Nephron (organoid): ENCODE results near the gene TSEN54.

Experiments
- H3K27ac Mint-ChIP-seq, 3 experiments: 2 replicates each; pipeline ENCODE4 v1.8.0; 2020; ENCODE audit warnings: mixed read lengths in 3 of 3, mild to moderate bottlenecking in 2 of 3, moderate library complexity in 1 of 3
- H3K27me3 Mint-ChIP-seq: 2 replicates; pipeline ENCODE4 v1.8.0; 2021; ENCODE audit warnings: low read depth, mild to moderate bottlenecking, moderate library complexity, mixed read lengths
- H3K36me3 Mint-ChIP-seq: 2 replicates; pipeline ENCODE4 v1.8.0; 2020; ENCODE audit warnings: low read depth, mixed read lengths
- H3K4me1 Mint-ChIP-seq: 2 replicates; pipeline ENCODE4 v1.8.0; 2020; ENCODE audit warnings: mixed read lengths
- H3K4me3 Mint-ChIP-seq, 3 experiments: 2 replicates each; pipeline ENCODE4 v1.8.0; 2020; ENCODE audit warnings: mild to moderate bottlenecking in 3 of 3, mixed read lengths in 3 of 3, moderate library complexity in 2 of 3
- H3K9me3 Mint-ChIP-seq: 2 replicates; pipeline ENCODE4 v1.8.0; 2020; ENCODE audit warnings: mixed read lengths
- TF ChIP-seq, protein P1 (sequence below), 3 experiments: fragments of 200-600 bp; sonication (generic); IDR thresholded peaks; one replicate each; pipeline ENCODE4 v1.5.0; 2021; ENCODE audit warnings: antibody characterized with exemption in 3 of 3; ENCODE audit not compliant: unreplicated experiment in 3 of 3

The TSEN54 gene

DNA sequence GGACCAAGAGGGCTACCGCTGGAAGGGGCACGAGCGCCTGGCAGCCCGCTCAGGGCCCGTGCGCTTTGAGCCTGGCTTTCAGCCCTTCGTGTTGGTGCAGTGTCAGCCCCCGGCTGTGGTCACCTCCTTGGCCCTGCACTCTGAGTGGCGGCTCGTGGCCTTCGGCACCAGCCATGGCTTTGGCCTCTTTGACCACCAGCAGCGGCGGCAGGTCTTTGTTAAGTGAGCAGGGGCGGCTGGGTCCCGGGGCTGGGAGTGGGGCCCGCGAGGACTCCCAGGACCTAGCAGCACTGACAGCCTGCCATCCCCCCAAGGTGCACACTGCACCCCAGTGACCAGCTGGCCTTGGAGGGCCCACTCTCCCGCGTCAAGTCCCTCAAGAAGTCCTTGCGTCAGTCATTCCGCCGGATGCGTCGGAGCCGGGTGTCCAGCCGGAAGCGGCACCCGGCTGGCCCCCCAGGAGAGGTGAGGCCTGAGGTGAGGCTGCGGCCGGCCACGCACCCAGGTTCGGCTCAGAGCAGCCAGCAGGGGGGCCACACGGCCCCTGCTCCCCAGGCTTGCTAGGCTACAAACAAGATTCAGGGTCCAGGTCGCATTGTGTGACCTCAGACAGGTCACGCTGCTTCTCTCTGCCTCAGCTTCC lies 53.8 kb downstream of the TSEN54 start:
- Mint-ChIP-seq H3K4me1 (peaks cover 5% of the 10 kb centered on the region), H3K27me3 (no peaks in the 10 kb centered on the region), H3K4me3 (no peak overlapping the region), H3K27ac (no peak overlapping the region), H3K9me3 (no peaks in the 10 kb centered on the region), H3K36me3 (peaks cover 5% of the 10 kb centered on the region)
- TF ChIP-seq, protein P1, sequence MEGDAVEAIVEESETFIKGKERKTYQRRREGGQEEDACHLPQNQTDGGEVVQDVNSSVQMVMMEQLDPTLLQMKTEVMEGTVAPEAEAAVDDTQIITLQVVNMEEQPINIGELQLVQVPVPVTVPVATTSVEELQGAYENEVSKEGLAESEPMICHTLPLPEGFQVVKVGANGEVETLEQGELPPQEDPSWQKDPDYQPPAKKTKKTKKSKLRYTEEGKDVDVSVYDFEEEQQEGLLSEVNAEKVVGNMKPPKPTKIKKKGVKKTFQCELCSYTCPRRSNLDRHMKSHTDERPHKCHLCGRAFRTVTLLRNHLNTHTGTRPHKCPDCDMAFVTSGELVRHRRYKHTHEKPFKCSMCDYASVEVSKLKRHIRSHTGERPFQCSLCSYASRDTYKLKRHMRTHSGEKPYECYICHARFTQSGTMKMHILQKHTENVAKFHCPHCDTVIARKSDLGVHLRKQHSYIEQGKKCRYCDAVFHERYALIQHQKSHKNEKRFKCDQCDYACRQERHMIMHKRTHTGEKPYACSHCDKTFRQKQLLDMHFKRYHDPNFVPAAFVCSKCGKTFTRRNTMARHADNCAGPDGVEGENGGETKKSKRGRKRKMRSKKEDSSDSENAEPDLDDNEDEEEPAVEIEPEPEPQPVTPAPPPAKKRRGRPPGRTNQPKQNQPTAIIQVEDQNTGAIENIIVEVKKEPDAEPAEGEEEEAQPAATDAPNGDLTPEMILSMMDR (IDR thresholded peaks at IDR 0.05; ENCODE audit: unreplicated experiment in 3 of 3) = no peak

DNA sequence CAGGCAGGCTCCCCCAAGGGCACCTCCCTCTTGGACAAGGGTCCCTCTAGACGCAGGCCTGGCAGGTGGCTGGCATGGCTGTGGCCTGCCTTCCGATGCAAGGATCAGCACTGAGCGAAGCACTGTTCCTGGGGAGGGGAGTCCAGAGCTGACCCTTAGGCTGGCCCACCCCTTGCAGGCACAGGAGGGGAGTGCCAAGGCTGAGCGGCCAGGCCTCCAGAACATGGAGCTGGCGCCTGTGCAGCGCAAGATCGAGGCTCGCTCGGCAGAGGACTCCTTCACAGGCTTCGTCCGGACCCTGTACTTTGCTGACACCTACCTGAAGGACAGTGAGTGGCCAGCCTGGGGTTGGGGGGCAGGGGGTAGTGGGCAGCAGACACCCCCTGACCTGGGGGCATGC lies 54.4 kb downstream of the TSEN54 start:
- Mint-ChIP-seq H3K4me3 (no peak overlapping the region), H3K4me1 (peaks cover 5% of the 10 kb centered on the region), H3K27ac (no peak overlapping the region), H3K27me3 (no peaks in the 10 kb centered on the region), H3K36me3 (peaks cover 5% of the 10 kb centered on the region), H3K9me3 (no peaks in the 10 kb centered on the region)
- TF ChIP-seq, protein P1 (IDR thresholded peaks at IDR 0.05; ENCODE audit: unreplicated experiment in 3 of 3) = no peak

DNA sequence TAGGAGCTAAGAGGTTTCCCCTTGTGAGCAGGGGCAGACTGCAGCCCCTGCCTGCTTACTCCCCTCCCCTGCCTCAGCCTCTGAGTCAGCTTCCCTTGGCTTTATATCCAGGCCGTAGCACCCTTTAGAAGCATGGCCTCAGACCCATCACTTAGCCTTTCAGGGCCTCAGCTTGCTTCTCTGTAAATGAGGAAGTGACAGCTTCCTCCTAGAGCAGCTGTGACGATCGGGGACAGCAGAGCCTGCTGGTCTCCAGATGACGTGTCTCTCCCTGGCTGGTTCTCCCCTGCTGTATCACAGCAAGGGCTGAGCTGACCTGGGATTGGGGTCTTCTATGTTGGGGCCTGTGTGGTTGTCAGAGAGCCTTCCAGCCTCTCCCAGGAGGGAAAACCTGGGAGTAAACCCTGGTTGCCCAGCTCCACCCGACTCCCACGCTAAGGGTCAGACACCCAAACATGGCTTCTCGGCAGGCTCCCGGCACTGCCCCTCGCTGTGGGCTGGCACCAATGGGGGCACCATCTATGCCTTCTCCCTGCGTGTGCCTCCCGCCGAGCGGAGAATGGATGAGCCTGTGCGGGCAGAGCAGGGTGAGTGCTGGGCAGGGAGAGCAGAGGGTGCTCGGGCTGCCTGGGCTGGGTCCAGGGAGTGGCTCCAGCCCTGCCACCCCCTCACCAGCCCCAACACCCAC lies 55.0 kb downstream of the TSEN54 start:
- H3K4me1 Mint-ChIP-seq = peaks cover 5% of the 10 kb centered on the region
- no peak overlapping the region for H3K27ac Mint-ChIP-seq
- TF ChIP-seq, protein P1 (IDR thresholded peaks at IDR 0.05; ENCODE audit: unreplicated experiment in 3 of 3) = no peak
- no peaks in the 10 kb centered on the region for H3K27me3 Mint-ChIP-seq
- H3K4me3 Mint-ChIP-seq = no peak overlapping the region
- no peaks in the 10 kb centered on the region for H3K9me3 Mint-ChIP-seq
- peaks cover 5% of the 10 kb centered on the region for H3K36me3 Mint-ChIP-seq

DNA sequence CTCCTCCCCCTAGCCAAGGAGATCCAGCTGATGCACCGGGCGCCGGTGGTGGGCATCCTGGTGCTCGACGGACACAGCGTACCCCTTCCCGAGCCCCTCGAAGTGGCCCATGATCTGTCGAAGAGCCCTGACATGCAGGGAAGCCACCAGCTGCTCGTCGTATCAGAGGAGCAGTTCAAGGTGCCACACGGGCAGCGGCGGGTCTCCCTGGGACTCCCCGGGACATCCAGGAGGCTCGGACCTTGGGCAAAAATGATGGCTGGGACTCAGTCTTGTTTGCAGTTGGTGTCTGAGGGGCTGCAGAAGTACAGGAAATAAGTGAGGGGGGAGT lies 55.5 kb downstream of the TSEN54 start:
- H3K4me3 Mint-ChIP-seq = no peak overlapping the region
- H3K4me1 Mint-ChIP-seq = no peaks in the 10 kb centered on the region
- no peaks in the 10 kb centered on the region for H3K9me3 Mint-ChIP-seq
- H3K27me3 Mint-ChIP-seq = no peaks in the 10 kb centered on the region
- H3K36me3 Mint-ChIP-seq = peaks cover under 1% of the 10 kb centered on the region
- H3K27ac Mint-ChIP-seq = no peak overlapping the region
- TF ChIP-seq, protein P1 (IDR thresholded peaks at IDR 0.05; ENCODE audit: unreplicated experiment in 3 of 3) = no peak

DNA sequence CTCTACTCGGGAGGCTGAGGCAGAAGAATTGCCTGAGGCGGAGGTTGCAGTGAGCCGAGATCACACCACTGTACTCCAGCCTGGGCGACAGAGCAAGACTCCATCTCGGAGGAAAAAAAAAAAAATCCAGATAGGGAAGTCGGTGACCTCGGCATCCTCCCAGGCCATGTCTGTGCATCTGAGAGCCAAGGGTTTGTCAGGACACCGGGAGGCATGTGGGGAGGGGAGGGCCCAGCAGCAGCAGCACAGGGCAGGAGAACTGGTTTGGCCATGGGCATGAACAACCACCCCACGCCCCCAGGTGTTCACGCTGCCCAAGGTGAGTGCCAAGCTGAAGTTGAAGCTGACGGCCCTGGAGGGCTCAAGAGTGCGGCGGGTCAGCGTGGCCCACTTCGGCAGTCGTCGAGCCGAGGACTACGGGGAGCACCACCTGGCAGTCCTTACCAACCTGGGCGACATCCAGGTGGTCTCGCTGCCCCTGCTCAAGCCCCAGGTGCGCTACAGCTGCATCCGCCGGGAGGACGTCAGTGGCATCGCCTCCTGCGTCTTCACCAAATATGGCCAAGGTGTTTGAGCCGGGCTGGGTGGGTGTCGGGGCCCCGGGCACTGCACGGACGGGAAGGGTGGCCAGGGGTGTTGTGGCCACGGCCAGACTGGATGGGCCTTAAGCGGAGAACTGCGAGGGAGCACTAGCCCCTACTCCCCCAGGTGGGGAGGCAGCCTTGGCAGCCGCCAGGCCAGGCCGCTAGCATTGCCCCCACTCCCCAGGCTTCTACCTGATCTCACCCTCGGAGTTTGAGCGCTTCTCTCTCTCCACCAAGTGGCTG lies 56.6 kb downstream of the TSEN54 start:
- Mint-ChIP-seq H3K27ac (no peak overlapping the region), H3K27me3 (no peaks in the 10 kb centered on the region), H3K36me3 (no peaks in the 10 kb centered on the region), H3K9me3 (no peaks in the 10 kb centered on the region), H3K4me3 (no peak overlapping the region), H3K4me1 (no peaks in the 10 kb centered on the region)
- TF ChIP-seq, protein P1 (IDR thresholded peaks at IDR 0.05; ENCODE audit: unreplicated experiment in 3 of 3) = no peak
